ENCODE results near the gene C18orf32. TPM values are rescaled to one million over a fixed set of nuclear protein-coding genes. Genes with fewer than 3 reads are reported as not detected.
"Not testable (repeated sequence)": the region's sequence is repeated elsewhere in the genome, so short reads cannot be mapped to it uniquely, and the experiment has no call there.

C18orf32 gene
- total RNA-seq, 1 experiment from 2014 or later, result 14.0 TPM

- POLR2A ChIA-PET, result no interaction called here
- H3K9me3 ChIP-seq, result no peaks in the 10 kb centered on the region
- H3K27me3 ChIP-seq (replicated peaks; ENCODE audit: control insufficient read depth, insufficient read depth, low read length), result no peaks in the 10 kb centered on the region
- H3K9me3 Mint-ChIP-seq (ENCODE audit: unreplicated experiment), result no peaks in the 10 kb centered on the region
- CTCF ChIA-PET, result no interaction called here
- H3K27me3 Mint-ChIP-seq (ENCODE audit: insufficient read depth, unreplicated experiment), result no peaks in the 10 kb centered on the region
- no TSS peak for BruUV-seq (replicated peaks)
- no peaks in the 10 kb centered on the region for H3K36me3 ChIP-seq (ENCODE audit: control insufficient read depth, insufficient read depth, low read length)
- no peak overlapping the region for H3K4me3 ChIP-seq (ENCODE audit: low read depth, low read length)
- H3K27ac Mint-ChIP-seq (ENCODE audit: unreplicated experiment), result no peak overlapping the region
- no peak for TF ChIP-seq CTCF (IDR thresholded peaks at IDR 0.05; ENCODE audit: insufficient read depth in 1 of 2, low read depth in 1 of 2, low read length in 1 of 2, severe bottlenecking in 1 of 2, unreplicated experiment in 1 of 2)
- H3K4me1 Mint-ChIP-seq (ENCODE audit: low read depth, unreplicated experiment), result peaks cover 8% of the 10 kb centered on the region
- no peaks in the 10 kb centered on the region for H3K36me3 Mint-ChIP-seq (ENCODE audit: insufficient read depth, unreplicated experiment)
- DNase-seq, result no peak
- H3K4me3 Mint-ChIP-seq (ENCODE audit: unreplicated experiment), result no peak overlapping the region
- H3K4me1 ChIP-seq, result no peaks in the 10 kb centered on the region
- intact Hi-C loops (cut with micrococcal nuclease; ENCODE audit: unreplicated experiment), result no loop called here
Observed at GRCh38 chr18:49457616-49458015, 29.4 kb downstream of the C18orf32 start.

GRCh38 chr18:49456794-49457193 lies 30.2 kb downstream of the C18orf32 start:
- H3K9me3 ChIP-seq, result no peaks in the 10 kb centered on the region
- Mint-ChIP-seq H3K36me3 (ENCODE audit: insufficient read depth, unreplicated experiment) (no peaks in the 10 kb centered on the region), H3K9me3 (ENCODE audit: unreplicated experiment) (no peaks in the 10 kb centered on the region), H3K4me3 (ENCODE audit: unreplicated experiment) (no peak overlapping the region), H3K27me3 (ENCODE audit: insufficient read depth, unreplicated experiment) (no peaks in the 10 kb centered on the region), H3K27ac (ENCODE audit: unreplicated experiment) (no peak overlapping the region), H3K4me1 (ENCODE audit: low read depth, unreplicated experiment) (peaks cover 8% of the 10 kb centered on the region)
- DNase-seq, result no peak
- CTCF ChIA-PET, result no interaction called here
- H3K4me1 ChIP-seq, result no peaks in the 10 kb centered on the region
- H3K27me3 ChIP-seq (replicated peaks; ENCODE audit: control insufficient read depth, insufficient read depth, low read length), result no peaks in the 10 kb centered on the region
- no peak overlapping the region for H3K4me3 ChIP-seq (ENCODE audit: low read depth, low read length)
- no peaks in the 10 kb centered on the region for H3K36me3 ChIP-seq (ENCODE audit: control insufficient read depth, insufficient read depth, low read length)
- BruUV-seq (replicated peaks), result no TSS peak
- POLR2A ChIA-PET, result no interaction called here
- no peak for TF ChIP-seq CTCF (IDR thresholded peaks at IDR 0.05; ENCODE audit: insufficient read depth in 1 of 2, low read depth in 1 of 2, low read length in 1 of 2, severe bottlenecking in 1 of 2, unreplicated experiment in 1 of 2)
- intact Hi-C loops (cut with micrococcal nuclease; ENCODE audit: unreplicated experiment), result no loop called here

GRCh38 chr18:49452534-49452933 lies 34.5 kb downstream of the C18orf32 start:
- H3K36me3 Mint-ChIP-seq (ENCODE audit: insufficient read depth, unreplicated experiment); intact Hi-C loops (cut with micrococcal nuclease; ENCODE audit: unreplicated experiment); H3K4me1 ChIP-seq; H3K27me3 Mint-ChIP-seq (ENCODE audit: insufficient read depth, unreplicated experiment); H3K4me1 Mint-ChIP-seq (ENCODE audit: low read depth, unreplicated experiment); H3K4me3 ChIP-seq (ENCODE audit: low read depth, low read length); BruUV-seq (replicated peaks); CTCF ChIA-PET; H3K9me3 Mint-ChIP-seq (ENCODE audit: unreplicated experiment); DNase-seq; POLR2A ChIA-PET; H3K27me3 ChIP-seq (replicated peaks; ENCODE audit: control insufficient read depth, insufficient read depth, low read length); H3K9me3 ChIP-seq; H3K36me3 ChIP-seq (ENCODE audit: control insufficient read depth, insufficient read depth, low read length); H3K4me3 Mint-ChIP-seq (ENCODE audit: unreplicated experiment); H3K27ac Mint-ChIP-seq (ENCODE audit: unreplicated experiment): not testable (repeated sequence)

Measured in Caco-2 (cell line).